NT2/D1 (cell line): Measurements from ENCODE around the gene RALGDS.

Source experiments
- DNase-seq: peaks from one replicate; pipeline ENCODE4 v3.0.0-alpha.2; 2011; ENCODE audit warnings: low read depth, low spot score
- H3K27me3 ChIP-seq: 2 replicates; pipeline ENCODE4 v1.6.0; 2011; ENCODE audit warnings: mild to moderate bottlenecking; ENCODE audit not compliant: insufficient read length, insufficient read depth
- H3K36me3 ChIP-seq: 2 replicates; pipeline ENCODE4 v1.6.1; 2011; ENCODE audit warnings: mild to moderate bottlenecking, low read length, mixed read lengths; ENCODE audit not compliant: insufficient read depth, insufficient read length
- H3K4me1 ChIP-seq: 2 replicates; pipeline ENCODE4 v1.5.1; 2011; ENCODE audit not compliant: insufficient read depth, insufficient read length
- H3K4me3 ChIP-seq: 2 replicates; pipeline ENCODE4 v1.5.1; 2011; ENCODE audit warnings: low read depth; ENCODE audit not compliant: insufficient read length
- H3K9ac ChIP-seq: 2 replicates; pipeline ENCODE4 v1.6.0; 2011; ENCODE audit warnings: low read depth; ENCODE audit not compliant: insufficient read length
- H3K9me3 ChIP-seq: 2 replicates; pipeline ENCODE4 v1.5.1; 2011; ENCODE audit warnings: mild to moderate bottlenecking, low read length; ENCODE audit not compliant: insufficient read depth
- SUZ12 ChIP-seq: IDR thresholded peaks from 2 replicates; pipeline ENCODE4 v1.6.1; 2011; ENCODE audit not compliant: insufficient read length, insufficient read depth; ENCODE audit errors: extremely low read depth
- YY1 ChIP-seq: IDR thresholded peaks from 2 replicates; pipeline ENCODE4 v1.6.1; 2011; ENCODE audit not compliant: insufficient read length, insufficient read depth
- ZNF274 ChIP-seq: IDR thresholded peaks from 2 replicates; pipeline ENCODE4 v1.6.1; 2011; ENCODE audit warnings: mild to moderate bottlenecking, low read depth, low read length

The RALGDS gene

GRCh38 chr9:133120501-133121197 is 391 bp downstream of the RALGDS start:
- Histone ChIP-seq H3K4me1 (peaks cover 38% of the 10 kb centered on the region), H3K9ac (peak overlapping the region; percentile 94), H3K36me3 (peaks cover 14% of the 10 kb centered on the region), H3K4me3 (peak overlapping the region; percentile 53), H3K27me3 (peaks cover 7% of the 10 kb centered on the region), H3K9me3 (no peaks in the 10 kb centered on the region)
- no peak for TF ChIP-seq ZNF274
- TF ChIP-seq SUZ12, result no peak
- no peak for TF ChIP-seq YY1
- no peak for DNase-seq

- DNase-seq, result no peak
- H3K9ac ChIP-seq, result peak overlapping the region; percentile 94
- H3K4me1 ChIP-seq, result peaks cover 45% of the 10 kb centered on the region
- peaks cover 7% of the 10 kb centered on the region for H3K27me3 ChIP-seq
- TF ChIP-seq ZNF274 (no peak), SUZ12 (no peak)
- no peaks in the 10 kb centered on the region for H3K9me3 ChIP-seq
- H3K4me3 ChIP-seq, result peak overlapping the region; percentile 53
- H3K36me3 ChIP-seq, result peaks cover 14% of the 10 kb centered on the region
Measured at GRCh38 chr9:133119846-133120500, 1.1 kb downstream of the RALGDS start.

- Histone ChIP-seq H3K36me3 (peaks cover 14% of the 10 kb centered on the region), H3K9ac (peak overlapping the region; percentile 44), H3K4me3 (no peak overlapping the region), H3K4me1 (peaks cover 52% of the 10 kb centered on the region), H3K9me3 (no peaks in the 10 kb centered on the region), H3K27me3 (peaks cover 7% of the 10 kb centered on the region)
- no peak for DNase-seq
- TF ChIP-seq ZNF274 (no peak), SUZ12 (no peak), YY1 (no peak)
Measured at GRCh38 chr9:133119103-133119845, 1.8 kb downstream of the RALGDS start.

- Histone ChIP-seq H3K9ac (peak overlapping the region; percentile 44), H3K27me3 (peaks cover 7% of the 10 kb centered on the region), H3K4me3 (no peak overlapping the region), H3K9me3 (no peaks in the 10 kb centered on the region), H3K36me3 (peaks cover 14% of the 10 kb centered on the region), H3K4me1 (peaks cover 58% of the 10 kb centered on the region)
- no peak for DNase-seq
- TF ChIP-seq ZNF274 (no peak), SUZ12 (no peak), YY1 (no peak)
Measured at GRCh38 chr9:133118568-133118967, 2.5 kb downstream of the RALGDS start.

DNA sequence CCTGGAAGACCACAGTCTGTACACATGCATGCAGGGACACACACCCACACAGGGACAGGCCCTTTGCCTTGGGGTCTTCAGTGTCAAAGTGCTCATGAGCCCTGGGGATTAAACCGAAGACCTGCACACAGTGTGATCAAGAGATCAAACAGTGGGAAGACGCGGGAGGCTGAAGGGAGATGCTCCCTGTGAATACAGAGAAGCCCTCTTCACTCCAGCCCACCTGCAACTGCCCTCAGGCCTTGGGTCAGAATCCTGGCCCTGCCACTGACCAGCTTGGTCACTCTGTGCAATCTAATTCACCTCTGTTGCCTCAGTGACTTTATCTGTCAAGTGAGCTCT is 2.9 kb downstream of the RALGDS start:
- Histone ChIP-seq H3K4me1 (peaks cover 61% of the 10 kb centered on the region), H3K27me3 (peaks cover 7% of the 10 kb centered on the region), H3K4me3 (no peak overlapping the region), H3K36me3 (peaks cover 14% of the 10 kb centered on the region), H3K9me3 (no peaks in the 10 kb centered on the region), H3K9ac (no peak overlapping the region)
- no peak for DNase-seq
- TF ChIP-seq ZNF274, result no peak
- no peak for TF ChIP-seq SUZ12
- no peak for TF ChIP-seq YY1

GRCh38 chr9:133117271-133118178 is 3.5 kb downstream of the RALGDS start:
- no peak overlapping the region for H3K9ac ChIP-seq
- peaks cover 64% of the 10 kb centered on the region for H3K4me1 ChIP-seq
- no peaks in the 10 kb centered on the region for H3K9me3 ChIP-seq
- H3K36me3 ChIP-seq, result peaks cover 19% of the 10 kb centered on the region
- TF ChIP-seq ZNF274, result no peak
- TF ChIP-seq SUZ12, result no peak
- TF ChIP-seq YY1, result no peak
- DNase-seq, result no peak
- no peak overlapping the region for H3K4me3 ChIP-seq
- peaks cover 7% of the 10 kb centered on the region for H3K27me3 ChIP-seq
